Naive thymus-derived CD4-positive, alpha-beta T cell (primary cell): ENCODE measurements around the gene CACYBP. TPM values are rescaled to one million over a fixed set of nuclear protein-coding genes. Genes with fewer than 3 reads are reported as not detected.

Experiments
- ATAC-seq: fragments of 150-1000 bp; cut with Tn5 transposase; 2 replicates; pipeline ENCODE4 v1.10.0; 2021; ENCODE audit warnings: mild to moderate bottlenecking, moderate library complexity
- CTCF ChIA-PET: fragments of 350-600 bp; sonication (Branson Sonifier 250); formaldehyde crosslinking; loops from one replicate; lab custom pipeline; 2021; ENCODE audit warnings: antibody characterized with exemption; lab: Charles Lee
- POLR2A ChIA-PET: fragments of 350-600 bp; sonication (Branson Sonifier 250); formaldehyde crosslinking; loops from one replicate; lab custom pipeline; 2021; ENCODE audit warnings: antibody characterized with exemption, inconsistent platforms; lab: Charles Lee
- DNase-seq, 9 donors: peaks; one replicate each; pipeline versions ENCODE4 v3.0.0 to v3.0.0-alpha.2; 2020 to 2022; ENCODE audit warnings: mixed read lengths in 1 of 9
- H3K27ac ChIP-seq: one replicate; pipeline ENCODE4 v1.7.0; 2013; ENCODE audit warnings: mild to moderate bottlenecking, low read depth, low read length, moderate library complexity
- H3K27me3 ChIP-seq, 2 donors: one replicate each; pipeline ENCODE4 v1.7.0; 2013; ENCODE audit warnings: low read length in 2 of 2, mild to moderate bottlenecking in 2 of 2, moderate library complexity in 2 of 2; ENCODE audit not compliant: control insufficient read depth in 2 of 2, insufficient read depth in 2 of 2
- H3K36me3 ChIP-seq, 3 experiments: 1 replicate in 2 of 3; 2 replicates in 1 of 3; pipeline ENCODE4 v1.7.0; 2013; ENCODE audit warnings: low read length in 3 of 3, mild to moderate bottlenecking in 3 of 3, moderate library complexity in 1 of 3; ENCODE audit not compliant: insufficient read depth in 3 of 3, control insufficient read depth in 2 of 3
- H3K4me1 ChIP-seq, 2 donors: one replicate each; pipeline ENCODE4 v1.7.0; 2013; ENCODE audit warnings: low read length in 2 of 2, mild to moderate bottlenecking in 2 of 2, moderate library complexity in 1 of 2; ENCODE audit not compliant: control insufficient read depth in 2 of 2, insufficient read depth in 2 of 2
- H3K4me3 ChIP-seq: 2 replicates; pipeline ENCODE4 v1.7.0; 2013; ENCODE audit warnings: mild to moderate bottlenecking, low read length
- H3K9me3 ChIP-seq, 3 experiments: 1 replicate in 2 of 3; 2 replicates in 1 of 3; pipeline ENCODE4 v1.7.0; 2013; ENCODE audit warnings: low read length in 3 of 3; ENCODE audit not compliant: control insufficient read depth in 2 of 3
- H3K27ac Mint-ChIP-seq, 9 donors: one replicate each; pipeline ENCODE4 v1.8.0; 2020 to 2022; ENCODE audit warnings: mixed read lengths in 9 of 9, mild to moderate bottlenecking in 8 of 9, moderate library complexity in 5 of 9, inconsistent platforms in 2 of 9
- H3K27me3 Mint-ChIP-seq, 5 donors: one replicate each; pipeline ENCODE4 v1.8.0; 2021 to 2022; ENCODE audit warnings: mixed read lengths in 5 of 5, mild to moderate bottlenecking in 1 of 5
- H3K36me3 Mint-ChIP-seq, 5 donors: one replicate each; pipeline ENCODE4 v1.8.0; 2020 to 2022; ENCODE audit warnings: mixed read lengths in 5 of 5, mild to moderate bottlenecking in 3 of 5, inconsistent platforms in 1 of 5
- H3K4me1 Mint-ChIP-seq, 7 donors: one replicate each; pipeline ENCODE4 v1.8.0; 2020 to 2022; ENCODE audit warnings: mixed read lengths in 7 of 7, mild to moderate bottlenecking in 3 of 7, inconsistent platforms in 1 of 7
- H3K4me3 Mint-ChIP-seq, 10 donors: one replicate each; pipeline ENCODE4 v1.8.0; 2020 to 2022; ENCODE audit warnings: mild to moderate bottlenecking in 10 of 10, mixed read lengths in 10 of 10, moderate library complexity in 6 of 10, inconsistent platforms in 2 of 10
- H3K9me3 Mint-ChIP-seq, 11 donors: one replicate each; pipeline ENCODE4 v1.8.0; 2020 to 2022; ENCODE audit warnings: mixed read lengths in 11 of 11, mild to moderate bottlenecking in 4 of 11, inconsistent platforms in 1 of 11, moderate library complexity in 1 of 11
- intact Hi-C, 2 donors: fragments of 100-400 bp; cut with micrococcal nuclease; formaldehyde crosslinking; loops; one replicate each; pipeline ENCODE4 v1.15.1; 2023
- polyA plus RNA-seq, 2 donors: library from polyadenylated mRNA; unstranded; fragments of 300-500 nt; fragmentation: Illumina TruSeq; gene quantifications; one replicate each; pipeline ENCODE4 v1.2.3, GENCODE V29; 2021
- total RNA-seq, 6 experiments: library from RNA in 5 of 6; stranded (reverse) in 5 of 6; gene quantifications; 1 replicate in 5 of 6; 2 replicates in 1 of 6; pipeline ENCODE4 v1.2.3 and lab custom pipeline; 2021 to 2026

Gene CACYBP
- total and polyA plus RNA-seq, 7 experiments from 2014 or later = 70.8 to 192 (median 101) TPM

- Mint-ChIP-seq H3K36me3 (peaks cover 0 to 15% (median 0%) of the 10 kb centered on the region in 5 donors), H3K9me3 (no peaks in the 10 kb centered on the region), H3K4me3 (peak overlapping the region in 2 of 10 donors; percentile 0 to 17), H3K4me1 (peaks cover 16 to 26% (median 17%) of the 10 kb centered on the region in 7 donors), H3K27ac (peak overlapping the region in 4 of 9 donors; percentile 22 to 85 (median 56)), H3K27me3 (no peaks in the 10 kb centered on the region)
- DNase-seq (no peak), ATAC-seq (no peak)
- Histone ChIP-seq H3K36me3 (peaks cover 0 to 4% (median 0%) of the 10 kb centered on the region in 3 experiments), H3K27ac (no peak overlapping the region), H3K27me3 (no peaks in the 10 kb centered on the region), H3K4me1 (peaks cover 10% of the 10 kb centered on the region in 2 donors), H3K9me3 (no peaks in the 10 kb centered on the region), H3K4me3 (no peak overlapping the region)
- intact Hi-C loops = no loop called here
- POLR2A ChIA-PET = interaction anchor here (0.7 to 2.5 kb wide), 6 partner anchors 25 to 201 kb away, joined by 3 to 8 read pairs (median 4); no protein-coding TSS in a partner anchor
- CTCF ChIA-PET = interaction anchor here (1.0 kb wide), 1 partner anchor 198 kb away, joined by 3 read pairs; no protein-coding TSS in a partner anchor
Measured at GRCh38 chr1:174997041-174997440, 2.7 kb upstream of the CACYBP start.

GRCh38 chr1:174998569-174999215 is 1.1 kb upstream of the CACYBP start:
- Mint-ChIP-seq H3K36me3 (peaks cover 0 to 13% (median 0%) of the 10 kb centered on the region in 5 donors), H3K9me3 (no peaks in the 10 kb centered on the region), H3K27ac (no peak overlapping the region), H3K27me3 (no peaks in the 10 kb centered on the region), H3K4me3 (no peak overlapping the region), H3K4me1 (peaks cover 31 to 40% (median 33%) of the 10 kb centered on the region in 7 donors)
- peaks cover 10 to 17% of the 10 kb centered on the region in 2 donors for H3K4me1 ChIP-seq
- intact Hi-C loops = loop anchor here (1.0 to 2.0 kb wide), 21 partner anchors 8 to 1284 kb away; partner anchors contain the start of genes MRPS14 (in 2 of the 2), RC3H1 (in 2 of the 2), CENPL (in 1 of the 2) and DARS2 (in 1 of the 2)
- H3K36me3 ChIP-seq = peaks cover 0 to 4% (median 0%) of the 10 kb centered on the region in 3 experiments
- ChIA-PET POLR2A (interaction anchor here (0.5 to 3.8 kb wide), 40 partner anchors 9 to 977 kb away, joined by 3 to 227 read pairs (median 5); partner anchors contain the start of genes MRPS14 and RC3H1), CTCF (interaction anchor here (0.6 to 3.4 kb wide), 19 partner anchors 9 to 228 kb away, joined by 3 to 22 read pairs (median 4); partner anchors contain the start of gene MRPS14)
- H3K27me3 ChIP-seq = no peaks in the 10 kb centered on the region
- ATAC-seq (no peak), DNase-seq (peak in 7 of 9 donors; percentile 55 to 69 (median 63))
- peak overlapping the region; percentile 99 for H3K27ac ChIP-seq
- H3K4me3 ChIP-seq = peak overlapping the region; percentile 72
- no peaks in the 10 kb centered on the region for H3K9me3 ChIP-seq

- Mint-ChIP-seq H3K4me1 (peaks cover 34 to 43% (median 39%) of the 10 kb centered on the region in 7 donors), H3K27ac (no peak overlapping the region), H3K4me3 (no peak overlapping the region), H3K36me3 (peaks cover 0 to 13% (median 0%) of the 10 kb centered on the region in 5 donors), H3K27me3 (no peaks in the 10 kb centered on the region), H3K9me3 (no peaks in the 10 kb centered on the region)
- ATAC-seq (peak; percentile 88), DNase-seq (peak; percentile 89 to 99 (median 98))
- peaks cover 10 to 18% of the 10 kb centered on the region in 2 donors for H3K4me1 ChIP-seq
- H3K27ac ChIP-seq = peak overlapping the region; percentile 99
- no peaks in the 10 kb centered on the region for H3K9me3 ChIP-seq
- intact Hi-C loops = loop anchor here (1.0 to 2.0 kb wide), 17 partner anchors 9 to 1285 kb away; partner anchors contain the start of genes MRPS14 (in 2 of the 2), RC3H1 (in 2 of the 2), CENPL (in 1 of the 2) and DARS2 (in 1 of the 2)
- POLR2A ChIA-PET = interaction anchor here (0.5 to 3.8 kb wide), 46 partner anchors 8 to 1285 kb away, joined by 3 to 227 read pairs (median 4); partner anchors contain the start of genes GAS5, KLHL20, MRPS14 and RC3H1
- peak overlapping the region; percentile 72 for H3K4me3 ChIP-seq
- peaks cover 0 to 4% (median 0%) of the 10 kb centered on the region in 3 experiments for H3K36me3 ChIP-seq
- CTCF ChIA-PET = interaction anchor here (0.7 to 3.4 kb wide), 17 partner anchors 10 to 229 kb away, joined by 3 to 22 read pairs (median 5); partner anchors contain the start of gene MRPS14
- no peaks in the 10 kb centered on the region for H3K27me3 ChIP-seq
Measured at GRCh38 chr1:174999216-174999935, 371 bp upstream of the CACYBP start.

- ChIA-PET POLR2A (interaction anchor here (0.6 to 3.8 kb wide), 15 partner anchors 10 to 1133 kb away, joined by 3 to 227 read pairs (median 5); partner anchors contain the start of genes GAS5, MRPS14, RC3H1 and ZBTB37), CTCF (interaction anchor here (3.2 to 3.4 kb wide), 2 partner anchors 15 to 23 kb away, joined by 18 to 22 read pairs; partner anchors contain the start of gene MRPS14)
- ATAC-seq (no peak), DNase-seq (no peak)
- intact Hi-C loops = loop anchor here in 1 of 2 donors (1.0 kb wide), 1 partner anchor 8 kb away; no protein-coding TSS in a partner anchor
- no peak overlapping the region for H3K4me3 Mint-ChIP-seq
- no peaks in the 10 kb centered on the region for H3K9me3 Mint-ChIP-seq
- H3K27me3 Mint-ChIP-seq = no peaks in the 10 kb centered on the region
- H3K27ac Mint-ChIP-seq = peak overlapping the region in 1 of 9 donors; percentile 78
- Histone ChIP-seq H3K27me3 (no peaks in the 10 kb centered on the region), H3K9me3 (no peaks in the 10 kb centered on the region), H3K36me3 (peaks cover 0 to 12% (median 6%) of the 10 kb centered on the region in 3 experiments), H3K4me1 (peaks cover 10 to 18% of the 10 kb centered on the region in 2 donors), H3K4me3 (peak overlapping the region; percentile 69), H3K27ac (peak overlapping the region; percentile 88)
- peaks cover 41 to 52% (median 49%) of the 10 kb centered on the region in 7 donors for H3K4me1 Mint-ChIP-seq
- peaks cover 0 to 21% (median 3%) of the 10 kb centered on the region in 5 donors for H3K36me3 Mint-ChIP-seq
Measured at GRCh38 chr1:175000697-175001187, 995 bp downstream of the CACYBP start.

- DNase-seq (no peak), ATAC-seq (no peak)
- Histone ChIP-seq H3K36me3 (peaks cover under 1 to 35% (median 6%) of the 10 kb centered on the region in 3 experiments), H3K27me3 (no peaks in the 10 kb centered on the region), H3K27ac (peak overlapping the region; percentile 12), H3K4me1 (peaks cover 6 to 16% of the 10 kb centered on the region in 2 donors), H3K9me3 (no peaks in the 10 kb centered on the region), H3K4me3 (no peak overlapping the region)
- ChIA-PET CTCF (interaction anchor here (0.6 to 1.9 kb wide), 2 partner anchors 20 to 138 kb away, joined by 3 to 4 read pairs; partner anchors contain the start of gene MRPS14), POLR2A (interaction anchor here (0.7 to 4.2 kb wide), 5 partner anchors 20 to 203 kb away, joined by 3 to 31 read pairs (median 5); partner anchors contain the start of gene MRPS14)
- H3K4me1 Mint-ChIP-seq = peaks cover 38 to 62% (median 51%) of the 10 kb centered on the region in 7 donors
- peak overlapping the region in 8 of 9 donors; percentile 5 to 86 (median 64) for H3K27ac Mint-ChIP-seq
- H3K36me3 Mint-ChIP-seq = peaks cover 0 to 23% (median 3%) of the 10 kb centered on the region in 5 donors
- intact Hi-C loops = no loop called here
- peak overlapping the region in 7 of 10 donors; percentile 3 to 53 (median 38) for H3K4me3 Mint-ChIP-seq
- H3K27me3 Mint-ChIP-seq = no peaks in the 10 kb centered on the region
- H3K9me3 Mint-ChIP-seq = no peaks in the 10 kb centered on the region
Measured at GRCh38 chr1:175002910-175003517, 3.3 kb downstream of the CACYBP start.
